NCI-H446 (cell line): Measurements from ENCODE around the gene CTTNBP2NL.
"Not testable (repeated sequence)": the region's sequence is repeated elsewhere in the genome, so short reads cannot be mapped to it uniquely, and the experiment has no call there.

Experiments used
- DNase-seq, 2 experiments: peaks; one replicate each; lab custom pipeline; 2025; lab: John Stamatoyannopoulos, UW

Gene CTTNBP2NL

GRCh38 chr1:112423666-112424065 lies 27.7 kb downstream of the CTTNBP2NL start:
- DNase-seq: not testable (repeated sequence)

- DNase-seq: no peak
These were observed 33.7 kb downstream of the CTTNBP2NL start for GRCh38 chr1:112429749-112430148.

GRCh38 chr1:112431038-112431437 lies 35.0 kb downstream of the CTTNBP2NL start:
- DNase-seq: no peak

GRCh38 chr1:112435448-112435847 lies 39.4 kb downstream of the CTTNBP2NL start:
- DNase-seq: no peak

- no peak for DNase-seq
These were observed 40.6 kb downstream of the CTTNBP2NL start for GRCh38 chr1:112436384-112437156.

GRCh38 chr1:112438156-112438555 lies 42.1 kb downstream of the CTTNBP2NL start:
- DNase-seq: not testable (repeated sequence)

GRCh38 chr1:112439592-112439991 lies 43.6 kb downstream of the CTTNBP2NL start:
- no peak for DNase-seq

- DNase-seq: no peak
These were observed 44.6 kb downstream of the CTTNBP2NL start for GRCh38 chr1:112440574-112440973.

GRCh38 chr1:112444269-112444668 lies 48.3 kb downstream of the CTTNBP2NL start:
- DNase-seq: no peak

- no peak for DNase-seq
These were observed 49.6 kb downstream of the CTTNBP2NL start for GRCh38 chr1:112445596-112445995.

GRCh38 chr1:112446411-112446810 lies 50.4 kb downstream of the CTTNBP2NL start:
- no peak for DNase-seq

GRCh38 chr1:112448904-112449629 lies 53.1 kb downstream of the CTTNBP2NL start:
- no peak for DNase-seq

- no peak for DNase-seq
These were observed 53.6 kb downstream of the CTTNBP2NL start for GRCh38 chr1:112449630-112449983.

- no peak for DNase-seq
These were observed 54.8 kb downstream of the CTTNBP2NL start for GRCh38 chr1:112450773-112451172.

- DNase-seq: not testable (repeated sequence)
These were observed 55.3 kb downstream of the CTTNBP2NL start for GRCh38 chr1:112451301-112451700.

- no peak for DNase-seq
These were observed 57.9 kb downstream of the CTTNBP2NL start for GRCh38 chr1:112453876-112454275.

- DNase-seq: no peak
These were observed 58.3 kb downstream of the CTTNBP2NL start for GRCh38 chr1:112454316-112454715.

- DNase-seq: no peak
These were observed 61.2 kb downstream of the CTTNBP2NL start for GRCh38 chr1:112457241-112457640.

- DNase-seq: no peak
These were observed 61.9 kb downstream of the CTTNBP2NL start for GRCh38 chr1:112457955-112458354.

GRCh38 chr1:112458756-112459155 lies 62.7 kb downstream of the CTTNBP2NL start:
- no peak for DNase-seq

GRCh38 chr1:112460615-112461014 lies 64.6 kb downstream of the CTTNBP2NL start:
- no peak for DNase-seq

GRCh38 chr1:112461200-112461871 lies 65.3 kb downstream of the CTTNBP2NL start:
- no peak for DNase-seq

GRCh38 chr1:112462953-112463279 lies 66.9 kb downstream of the CTTNBP2NL start:
- DNase-seq: no peak
